Transverse colon (tissue), 4 donors: ENCODE measurements around the gene TRPC6. TPM values are rescaled to one million over a fixed set of nuclear protein-coding genes. Genes with fewer than 3 reads are reported as not detected.
"Not testable (repeated sequence)": the region's sequence is repeated elsewhere in the genome, so short reads cannot be mapped to it uniquely, and the experiment has no call there.

Experiments used
- DNase-seq: peaks from one replicate; pipeline ENCODE4 v3.0.0-alpha.2; 2019
- H3K27ac ChIP-seq, 4 donors: fragments of 200-600 bp; sonication (generic); 2 replicates each; pipeline ENCODE4 v1.5.1; 2016 to 2018; ENCODE audit warnings: inconsistent platforms in 4 of 4
- H3K27me3 ChIP-seq: fragments of 200-600 bp; sonication (generic); 2 replicates; pipeline ENCODE4 v1.5.1; 2017; ENCODE audit warnings: inconsistent platforms
- H3K36me3 ChIP-seq, 4 donors: fragments of 200-600 bp; sonication (generic); 2 replicates each; pipeline ENCODE4 v1.5.1; 2017 to 2019; ENCODE audit warnings: inconsistent platforms in 4 of 4
- H3K4me1 ChIP-seq, 4 donors: fragments of 200-600 bp; sonication (generic); 2 replicates each; pipeline ENCODE4 v1.5.1; 2017 to 2020; ENCODE audit warnings: inconsistent platforms in 4 of 4
- H3K4me3 ChIP-seq, 4 donors: fragments of 200-600 bp; sonication (generic); 1 replicate in 1 of 4; 2 replicates in 3 of 4; pipeline versions ENCODE4 v1.5.1 to v1.6.1; 2017 to 2019; ENCODE audit warnings: inconsistent platforms in 4 of 4
- H3K9me3 ChIP-seq, 2 donors: fragments of 200-600 bp; sonication (generic); 2 replicates each; pipeline ENCODE4 v1.5.1; 2017 to 2019; ENCODE audit warnings: inconsistent platforms in 2 of 2
- EP300 ChIP-seq: sonication (generic); formaldehyde crosslinking; IDR thresholded peaks from one replicate; pipeline ENCODE4 v1.6.1; 2017; ENCODE audit warnings: antibody characterized with exemption, low read depth
- POLR2A ChIP-seq: fragments of 450-650 bp; IDR thresholded peaks from one replicate; pipeline ENCODE4 v1.6.1; 2016; ENCODE audit warnings: antibody characterized with exemption, mild to moderate bottlenecking, moderate library complexity
- POLR2AphosphoS5 ChIP-seq, 3 donors: sonication (generic); formaldehyde crosslinking; IDR thresholded peaks; one replicate each; pipeline ENCODE4 v1.6.1; 2016; ENCODE audit warnings: antibody characterized with exemption in 3 of 3
- WGBS, 2 donors: methylation state at CpG; one replicate each; pipeline ENCODE4 v1.1.5; 2018; ENCODE audit warnings: low coverage in 1 of 2; 5-methylcytosine and 5-hydroxymethylcytosine counted together
- in situ Hi-C, 4 donors: fragments of 200-750 bp; cut with MboI; loops; one replicate each; pipeline versions ENCODE4 v1.15.0 to v1.15.1; 2017; ENCODE audit warnings: low sequenced_read_pairs in 3 of 4, low pct_ligation_motif_present in 1 of 4, low pct_unique_long_range_greater_than_20kb in 1 of 4
- intact Hi-C: fragments of 100-400 bp; cut with DNase I; formaldehyde crosslinking; loops from one replicate; pipeline ENCODE4 v1.15.1; 2023; ENCODE audit warnings: low total_unique reads
- total RNA-seq, 4 donors: library from RNA; depleted of rRNA; stranded (reverse); fragments of >200 nt; gene quantifications; one replicate each; pipeline ENCODE4 v1.1.0, GENCODE V29; 2016
- TF ChIP-seq, protein P1 (sequence below), 5 experiments: fragments of 200-600 bp in 3 of 5; fragments of 450-650 bp in 2 of 5; sonication (generic) in 3 of 5; IDR thresholded peaks; 1 replicate in 2 of 5; 2 replicates in 3 of 5; pipeline ENCODE4 v1.5.1; 2016 to 2017; ENCODE audit warnings: antibody characterized with exemption in 5 of 5, inconsistent platforms in 3 of 5, mild to moderate bottlenecking in 2 of 5, moderate library complexity in 1 of 5

TRPC6 gene
- total RNA-seq, 4 donors from 2014 or later: 1.4 to 15.9 (median 3.1) TPM; not detected in 1

- no peak overlapping the region for H3K4me3 ChIP-seq
- in situ Hi-C loops: loop anchor here in 2 of 4 donors (25.0 kb wide), 2 partner anchors 396 to 571 kb away; no protein-coding TSS in a partner anchor
- intact Hi-C loops: no loop called here
These were observed 142.1 kb downstream of the TRPC6 start for GRCh38 chr11:101441747-101442146.

GRCh38 chr11:101439488-101439887 is 144.3 kb downstream of the TRPC6 start:
- Histone ChIP-seq H3K9me3 (no peaks in the 10 kb centered on the region), H3K27ac (no peak overlapping the region), H3K4me3 (no peak overlapping the region), H3K36me3 (no peaks in the 10 kb centered on the region), H3K27me3 (no peaks in the 10 kb centered on the region), H3K4me1 (peaks cover 0 to 3% (median 1%) of the 10 kb centered on the region in 4 donors)
- TF ChIP-seq, protein P1, sequence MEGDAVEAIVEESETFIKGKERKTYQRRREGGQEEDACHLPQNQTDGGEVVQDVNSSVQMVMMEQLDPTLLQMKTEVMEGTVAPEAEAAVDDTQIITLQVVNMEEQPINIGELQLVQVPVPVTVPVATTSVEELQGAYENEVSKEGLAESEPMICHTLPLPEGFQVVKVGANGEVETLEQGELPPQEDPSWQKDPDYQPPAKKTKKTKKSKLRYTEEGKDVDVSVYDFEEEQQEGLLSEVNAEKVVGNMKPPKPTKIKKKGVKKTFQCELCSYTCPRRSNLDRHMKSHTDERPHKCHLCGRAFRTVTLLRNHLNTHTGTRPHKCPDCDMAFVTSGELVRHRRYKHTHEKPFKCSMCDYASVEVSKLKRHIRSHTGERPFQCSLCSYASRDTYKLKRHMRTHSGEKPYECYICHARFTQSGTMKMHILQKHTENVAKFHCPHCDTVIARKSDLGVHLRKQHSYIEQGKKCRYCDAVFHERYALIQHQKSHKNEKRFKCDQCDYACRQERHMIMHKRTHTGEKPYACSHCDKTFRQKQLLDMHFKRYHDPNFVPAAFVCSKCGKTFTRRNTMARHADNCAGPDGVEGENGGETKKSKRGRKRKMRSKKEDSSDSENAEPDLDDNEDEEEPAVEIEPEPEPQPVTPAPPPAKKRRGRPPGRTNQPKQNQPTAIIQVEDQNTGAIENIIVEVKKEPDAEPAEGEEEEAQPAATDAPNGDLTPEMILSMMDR (IDR thresholded peaks at IDR 0.05): no peak
- TF ChIP-seq POLR2A: no peak
- TF ChIP-seq EP300: no peak
- no peak for TF ChIP-seq POLR2AphosphoS5 (IDR thresholded peaks at IDR 0.05)
- intact Hi-C loops (no loop called here), in situ Hi-C loops (loop anchor here in 2 of 4 donors (25.0 kb wide), 2 partner anchors 398 to 573 kb away; no protein-coding TSS in a partner anchor)
- WGBS, 2 donors: 91 to 93% methylated on average over 5 of the region's 5 CpGs
- no peak for DNase-seq

More at GRCh38 chr11:101441747-101442146, 142.1 kb downstream of the TRPC6 start:
- H3K27me3 ChIP-seq: no peaks in the 10 kb centered on the region
- no peak for DNase-seq
- no peaks in the 10 kb centered on the region for H3K36me3 ChIP-seq
- TF ChIP-seq POLR2AphosphoS5 (IDR thresholded peaks at IDR 0.05): no peak
- no peak for TF ChIP-seq EP300
- no peak for TF ChIP-seq POLR2A
- TF ChIP-seq, protein P1 (IDR thresholded peaks at IDR 0.05): no peak
- WGBS, 2 donors: 58 to 60% methylated on average over 1 of the region's 1 CpG
- peaks cover 0 to 9% (median 4%) of the 10 kb centered on the region in 4 donors for H3K4me1 ChIP-seq
- no peak overlapping the region for H3K27ac ChIP-seq
- no peaks in the 10 kb centered on the region for H3K9me3 ChIP-seq

GRCh38 chr11:101438708-101439107 is 145.1 kb downstream of the TRPC6 start:
- in situ Hi-C loops: loop anchor here in 2 of 4 donors (25.0 kb wide), 2 partner anchors 399 to 574 kb away; no protein-coding TSS in a partner anchor
- H3K4me1 ChIP-seq, H3K27ac ChIP-seq, H3K27me3 ChIP-seq, H3K36me3 ChIP-seq, H3K4me3 ChIP-seq, intact Hi-C loops, H3K9me3 ChIP-seq, DNase-seq: not testable (repeated sequence)
- WGBS, 2 donors: 70 to 74% methylated on average over 2 of the region's 2 CpGs

GRCh38 chr11:101438126-101438525 is 145.7 kb downstream of the TRPC6 start:
- Histone ChIP-seq H3K4me1 (no peaks in the 10 kb centered on the region), H3K4me3 (no peak overlapping the region), H3K9me3 (no peaks in the 10 kb centered on the region), H3K27ac (no peak overlapping the region), H3K36me3 (no peaks in the 10 kb centered on the region), H3K27me3 (no peaks in the 10 kb centered on the region)
- 83% methylated on average over 1 of the region's 1 CpG; no CpG with 5 or more reads in 1 of the 2 donors for WGBS, 2 donors
- intact Hi-C loops: no loop called here
- no peak for DNase-seq
- in situ Hi-C loops: loop anchor here in 2 of 4 donors (25.0 kb wide), 2 partner anchors 399 to 574 kb away; no protein-coding TSS in a partner anchor
- TF ChIP-seq POLR2A: no peak
- TF ChIP-seq POLR2AphosphoS5 (IDR thresholded peaks at IDR 0.05): no peak
- TF ChIP-seq, protein P1 (IDR thresholded peaks at IDR 0.05): no peak
